ENCODE results near the gene FAM234B.
"Not testable (repeated sequence)": the region's sequence is repeated elsewhere in the genome, so short reads cannot be mapped to it uniquely, and the experiment has no call there.

The FAM234B gene

DNA sequence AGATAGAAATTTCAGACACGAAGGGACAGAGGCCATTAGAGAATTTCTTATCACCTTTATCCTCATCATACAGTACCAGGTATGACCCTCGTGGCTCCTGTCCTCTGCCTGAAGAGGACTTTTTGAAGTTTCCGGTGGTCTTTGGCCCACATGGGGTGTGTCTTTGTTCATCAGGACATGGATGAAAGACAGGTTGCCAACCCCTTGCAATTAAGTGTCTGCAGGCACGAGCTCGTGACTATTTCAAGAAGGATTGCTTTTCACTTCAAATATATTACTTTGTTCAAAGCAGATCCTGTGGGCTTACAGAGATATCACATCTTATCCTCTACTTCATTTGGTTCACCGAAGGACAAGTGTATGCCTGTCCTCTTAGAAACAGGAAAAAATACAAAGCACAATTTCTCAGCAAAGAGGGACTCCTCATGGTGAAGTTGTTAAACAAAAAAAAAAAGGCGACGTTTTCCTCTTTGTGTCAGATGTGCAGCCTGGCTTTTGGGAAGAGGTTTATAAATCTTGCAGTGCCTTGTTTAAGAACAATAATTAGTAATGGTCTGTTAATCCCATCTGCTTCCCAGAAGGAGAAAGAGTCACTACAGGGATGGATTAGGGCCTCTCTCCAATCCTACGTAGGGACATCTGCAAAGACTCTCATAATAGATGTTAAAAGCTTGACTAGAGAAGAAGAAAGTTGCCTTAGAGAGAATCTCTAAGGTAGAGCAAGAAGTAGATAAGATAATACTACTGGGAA lies 13.5 kb upstream of the FAM234B start:
- TF ChIP-seq, protein P1, sequence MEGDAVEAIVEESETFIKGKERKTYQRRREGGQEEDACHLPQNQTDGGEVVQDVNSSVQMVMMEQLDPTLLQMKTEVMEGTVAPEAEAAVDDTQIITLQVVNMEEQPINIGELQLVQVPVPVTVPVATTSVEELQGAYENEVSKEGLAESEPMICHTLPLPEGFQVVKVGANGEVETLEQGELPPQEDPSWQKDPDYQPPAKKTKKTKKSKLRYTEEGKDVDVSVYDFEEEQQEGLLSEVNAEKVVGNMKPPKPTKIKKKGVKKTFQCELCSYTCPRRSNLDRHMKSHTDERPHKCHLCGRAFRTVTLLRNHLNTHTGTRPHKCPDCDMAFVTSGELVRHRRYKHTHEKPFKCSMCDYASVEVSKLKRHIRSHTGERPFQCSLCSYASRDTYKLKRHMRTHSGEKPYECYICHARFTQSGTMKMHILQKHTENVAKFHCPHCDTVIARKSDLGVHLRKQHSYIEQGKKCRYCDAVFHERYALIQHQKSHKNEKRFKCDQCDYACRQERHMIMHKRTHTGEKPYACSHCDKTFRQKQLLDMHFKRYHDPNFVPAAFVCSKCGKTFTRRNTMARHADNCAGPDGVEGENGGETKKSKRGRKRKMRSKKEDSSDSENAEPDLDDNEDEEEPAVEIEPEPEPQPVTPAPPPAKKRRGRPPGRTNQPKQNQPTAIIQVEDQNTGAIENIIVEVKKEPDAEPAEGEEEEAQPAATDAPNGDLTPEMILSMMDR (IDR thresholded peaks at IDR 0.05; ENCODE audit: low read depth, low read length) = no peak
- H3K4me3 ChIP-seq (ENCODE audit: low read depth, low read length) = no peak overlapping the region

DNA sequence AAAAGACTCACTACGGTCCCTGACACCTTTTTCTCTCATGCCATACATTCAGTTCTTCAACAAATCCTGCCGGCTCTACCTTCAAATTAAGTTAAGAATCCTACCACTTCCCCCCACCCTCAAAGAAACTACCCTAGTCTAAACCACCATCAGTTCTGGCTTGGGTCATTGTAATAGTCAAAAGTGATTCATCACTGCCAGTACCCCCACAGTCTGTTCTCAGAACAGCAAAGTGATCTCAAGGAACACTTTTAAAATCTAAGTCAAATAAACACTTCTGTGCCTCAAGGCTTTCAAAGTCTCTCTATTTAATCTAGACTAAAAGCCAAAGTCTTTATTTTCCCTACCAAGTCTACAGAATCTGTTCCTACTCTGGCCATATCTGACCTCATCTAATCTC lies 12.0 kb upstream of the FAM234B start:
- H3K4me3 ChIP-seq (ENCODE audit: low read depth, low read length) = no peak overlapping the region
- TF ChIP-seq, protein P1 (IDR thresholded peaks at IDR 0.05; ENCODE audit: low read depth, low read length) = no peak

DNA sequence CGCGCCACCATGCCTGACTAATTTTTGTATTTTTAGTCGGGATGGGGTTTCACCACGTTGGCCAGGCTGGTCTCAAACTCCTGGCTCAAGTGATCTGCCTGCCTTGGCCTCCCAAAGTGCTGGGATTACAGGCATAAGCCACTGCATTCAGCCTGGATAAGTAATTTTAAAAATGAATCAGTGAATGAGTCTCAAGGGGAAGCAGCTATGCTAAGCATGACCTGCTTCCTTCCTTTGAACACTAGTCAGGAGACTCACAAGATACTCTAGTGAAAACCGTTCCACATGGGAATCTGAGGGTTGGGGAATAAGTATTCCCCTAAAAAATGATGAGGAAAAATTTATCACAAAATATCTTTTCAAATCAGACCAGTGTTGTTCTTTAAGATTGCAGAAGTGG lies 10.7 kb upstream of the FAM234B start:
- no peak overlapping the region for H3K4me3 ChIP-seq (ENCODE audit: low read depth, low read length)
- TF ChIP-seq, protein P1 (IDR thresholded peaks at IDR 0.05; ENCODE audit: low read depth, low read length) = no peak

DNA sequence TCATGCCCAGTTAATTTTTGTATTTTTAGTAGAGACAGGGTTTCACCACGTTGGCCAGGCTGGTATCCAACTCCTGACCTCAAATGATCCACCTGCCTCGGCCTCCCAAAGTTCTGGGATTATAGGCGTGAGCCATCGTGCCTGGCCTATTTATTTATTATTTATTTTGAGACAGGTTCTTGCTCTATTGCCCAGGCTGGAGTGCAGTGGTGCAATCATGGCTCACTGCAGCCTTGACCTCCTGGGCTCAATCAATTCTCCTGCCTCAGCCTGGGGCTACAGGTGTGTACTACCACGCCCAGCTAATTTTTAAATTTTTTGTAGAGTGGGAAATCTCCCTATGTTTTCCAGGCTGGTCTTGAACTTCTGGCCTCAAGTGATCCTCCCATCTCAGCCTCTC lies 8.8 kb upstream of the FAM234B start:
- not testable (repeated sequence) for H3K4me3 ChIP-seq (ENCODE audit: low read depth, low read length)

DNA sequence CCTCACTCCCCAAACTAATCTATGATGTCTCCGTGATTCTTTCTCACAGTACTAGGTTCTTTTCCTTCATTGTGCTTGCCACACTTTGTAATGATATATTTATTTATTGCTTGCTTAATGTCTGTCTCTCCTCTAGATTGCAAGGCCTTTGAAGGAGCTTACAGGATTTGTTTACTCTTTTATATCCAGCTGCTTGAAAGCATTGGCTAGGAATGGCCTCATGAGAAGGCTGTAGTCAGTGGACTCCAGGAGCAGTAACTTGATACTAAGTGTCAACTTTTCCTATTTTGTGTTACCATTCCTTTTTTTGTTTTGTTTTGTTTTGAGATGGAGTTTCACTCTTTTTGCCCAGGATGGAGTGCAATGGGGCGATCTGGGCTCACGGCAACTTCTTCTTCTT lies 7.3 kb upstream of the FAM234B start:
- TF ChIP-seq, protein P1 (IDR thresholded peaks at IDR 0.05; ENCODE audit: low read depth, low read length) = no peak
- no peak overlapping the region for H3K4me3 ChIP-seq (ENCODE audit: low read depth, low read length)

DNA sequence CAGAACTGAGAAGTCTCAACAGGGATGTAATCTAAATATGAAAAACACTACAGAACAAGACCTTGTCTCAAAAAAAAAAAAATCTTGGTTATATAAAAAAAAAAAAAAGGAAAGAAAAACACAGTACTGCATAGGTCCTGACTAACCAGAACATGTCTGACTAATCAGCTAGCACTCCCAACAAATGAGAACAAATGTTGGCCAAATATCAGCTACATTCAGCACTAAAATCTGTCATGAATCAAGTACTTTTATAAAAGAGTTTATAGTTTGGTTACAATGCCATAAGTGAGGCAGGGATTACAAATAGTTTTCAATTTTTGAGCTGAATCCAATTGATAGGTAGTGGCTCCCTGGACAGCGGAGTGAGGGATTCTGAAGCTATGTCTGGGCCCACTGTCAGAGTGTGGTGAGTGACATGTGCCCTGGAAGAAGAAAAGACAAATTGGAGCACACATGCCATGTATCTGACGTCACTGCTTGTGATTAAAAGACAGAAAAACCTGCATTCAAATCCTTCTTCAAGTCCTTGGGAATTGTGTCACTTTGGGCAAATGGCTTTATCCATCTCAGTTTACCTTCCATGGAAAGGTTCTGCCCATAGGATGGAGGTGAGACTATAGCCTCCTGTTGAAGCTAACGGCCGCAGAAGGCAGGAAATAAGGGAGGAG lies 5.6 kb upstream of the FAM234B start:
- no peak overlapping the region for H3K4me3 ChIP-seq (ENCODE audit: low read depth, low read length)
- TF ChIP-seq, protein P1 (IDR thresholded peaks at IDR 0.05; ENCODE audit: low read depth, low read length) = no peak

DNA sequence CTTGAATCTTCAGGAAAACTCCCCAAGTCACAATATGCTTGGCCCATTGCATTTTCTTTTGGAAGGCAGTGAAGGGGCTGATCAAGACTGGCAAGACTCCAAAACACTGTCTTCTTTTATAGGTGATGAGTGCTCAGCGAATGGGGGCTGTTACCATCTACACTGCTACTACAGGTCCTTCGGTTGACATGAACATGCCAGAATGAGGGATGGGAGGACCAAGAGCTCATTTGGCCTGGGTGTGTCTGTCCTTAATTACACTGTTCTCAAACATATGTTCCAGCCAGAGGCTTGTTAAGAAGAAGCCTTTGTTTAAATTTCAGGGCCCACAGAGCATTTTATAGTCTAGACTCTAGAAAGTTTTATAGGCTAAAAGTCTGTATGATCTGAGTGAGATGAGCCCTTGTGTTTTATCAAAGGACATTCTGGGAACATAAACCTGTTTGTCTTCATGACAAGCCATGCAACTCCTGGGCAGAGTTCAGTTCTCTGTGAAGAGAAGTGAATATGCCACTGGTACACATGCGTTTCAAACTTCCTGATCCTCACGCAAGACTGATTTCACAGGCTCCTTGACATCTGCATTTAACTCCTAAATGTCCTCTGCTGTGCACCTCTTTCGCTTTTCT lies 4.7 kb upstream of the FAM234B start:
- H3K4me3 ChIP-seq (ENCODE audit: low read depth, low read length) = no peak overlapping the region
- TF ChIP-seq, protein P1 (IDR thresholded peaks at IDR 0.05; ENCODE audit: low read depth, low read length) = no peak

Data from WI38 (cell line).